Neural progenitor cell (in vitro differentiated cells): Measurements from ENCODE around the gene ROR2. TPM values are rescaled to one million over a fixed set of nuclear protein-coding genes. Genes with fewer than 3 reads are reported as not detected.

Source experiments
- DNase-seq: peaks from one replicate; pipeline ENCODE4 v3.0.0-alpha.2; 2016; ENCODE audit warnings: low spot score
- H2AFZ ChIP-seq: fragments of 200-600 bp; sonication (generic); replicated peaks from 2 replicates; pipeline ENCODE4 v1.6.1; 2016; ENCODE audit warnings: antibody characterized with exemption
- H3F3A ChIP-seq: fragments of 200-600 bp; sonication (generic); 2 replicates; pipeline ENCODE4 v1.6.1; 2016; ENCODE audit warnings: antibody characterized with exemption, low read depth
- H3K27ac ChIP-seq: fragments of 200-600 bp; sonication (generic); 2 replicates; pipeline ENCODE4 v1.5.1; 2016; ENCODE audit warnings: mild to moderate bottlenecking
- H3K27me3 ChIP-seq: fragments of 200-600 bp; sonication (generic); 2 replicates; pipeline ENCODE4 v1.6.1; 2016; ENCODE audit warnings: mild to moderate bottlenecking, moderate library complexity
- H3K36me3 ChIP-seq: fragments of 200-600 bp; sonication (generic); 2 replicates; pipeline ENCODE4 v1.5.1; 2016
- H3K4me1 ChIP-seq: fragments of 200-600 bp; sonication (generic); 2 replicates; pipeline ENCODE4 v1.6.1; 2016; ENCODE audit warnings: mixed run types
- H3K4me2 ChIP-seq: fragments of 200-600 bp; sonication (generic); 2 replicates; pipeline ENCODE4 v1.6.1; 2016
- H3K4me3 ChIP-seq: fragments of 200-600 bp; sonication (generic); 2 replicates; pipeline ENCODE4 v1.5.1; 2016
- H3K79me2 ChIP-seq: fragments of 200-600 bp; sonication (generic); 2 replicates; pipeline ENCODE4 v1.6.1; 2016; ENCODE audit warnings: low read depth
- H3K9ac ChIP-seq: fragments of 200-600 bp; sonication (generic); 2 replicates; pipeline ENCODE4 v1.6.1; 2016
- H3K9me3 ChIP-seq: fragments of 200-600 bp; sonication (generic); 2 replicates; pipeline ENCODE4 v1.5.1; 2016; ENCODE audit warnings: low read depth
- H4K20me1 ChIP-seq: fragments of 200-600 bp; sonication (generic); 2 replicates; pipeline ENCODE4 v1.6.1; 2016; ENCODE audit warnings: low read depth
- H3K27ac Mint-ChIP-seq: 3 replicates; pipeline ENCODE4 v1.8.0; 2021; ENCODE audit warnings: mixed read lengths
- H3K27me3 Mint-ChIP-seq: 2 replicates; pipeline ENCODE4 v1.8.0; 2022; ENCODE audit warnings: low read depth, mild to moderate bottlenecking, inconsistent platforms, moderate library complexity, mixed read lengths; ENCODE audit not compliant: insufficient read depth
- H3K36me3 Mint-ChIP-seq: 3 replicates; pipeline ENCODE4 v1.8.0; 2021; ENCODE audit warnings: mixed read lengths
- H3K4me1 Mint-ChIP-seq: 3 replicates; pipeline ENCODE4 v1.8.0; 2021; ENCODE audit warnings: mixed read lengths
- H3K4me3 Mint-ChIP-seq: 3 replicates; pipeline ENCODE4 v1.8.0; 2021; ENCODE audit warnings: mild to moderate bottlenecking, moderate library complexity, mixed read lengths
- H3K9me3 Mint-ChIP-seq: 3 replicates; pipeline ENCODE4 v1.8.0; 2020; ENCODE audit warnings: mixed read lengths
- EZH2 ChIP-seq: fragments of 200-600 bp; sonication (generic); IDR thresholded peaks from 2 replicates; pipeline ENCODE4 v1.6.1; 2017; ENCODE audit warnings: antibody characterized with exemption, mild to moderate bottlenecking, moderate library complexity
- EZH2phosphoT487 ChIP-seq: fragments of 200-600 bp; sonication (generic); IDR thresholded peaks from 2 replicates; pipeline ENCODE4 v1.6.1; 2017; ENCODE audit warnings: antibody characterized with exemption
- total RNA-seq: library from RNA; depleted of rRNA; stranded (reverse); fragments of >200 nt; gene quantifications from 2 replicates; pipeline ENCODE4 v1.2.3, GENCODE V29; 2015; ENCODE audit warnings: low replicate concordance
- TF ChIP-seq, protein P1 (sequence below): fragments of 200-600 bp; sonication (generic); IDR thresholded peaks from 2 replicates; pipeline ENCODE4 v1.5.1; 2017; ENCODE audit warnings: antibody characterized with exemption, mild to moderate bottlenecking

The ROR2 gene
- total RNA-seq, 1 donor from 2014 or later, result 20.1 TPM

- Histone ChIP-seq H3K36me3 (no peaks in the 10 kb centered on the region), H2AFZ (peak overlapping the region; percentile 95), H3K27me3 (peaks cover 23% of the 10 kb centered on the region), H4K20me1 (no peaks in the 10 kb centered on the region), H3K4me2 (no peak overlapping the region), H3K4me3 (no peak overlapping the region), H3K9ac (no peak overlapping the region), H3K4me1 (no peaks in the 10 kb centered on the region), H3K27ac (no peak overlapping the region), H3K79me2 (peaks cover under 1% of the 10 kb centered on the region), H3F3A (no peaks in the 10 kb centered on the region), H3K9me3 (no peaks in the 10 kb centered on the region)
- Mint-ChIP-seq H3K4me3 (peak overlapping the region; percentile 63), H3K27ac (no peak overlapping the region), H3K27me3 (peaks cover 4% of the 10 kb centered on the region), H3K36me3 (no peaks in the 10 kb centered on the region), H3K9me3 (no peaks in the 10 kb centered on the region), H3K4me1 (peaks cover 12% of the 10 kb centered on the region)
- TF ChIP-seq EZH2 (no peak), EZH2phosphoT487 (no peak)
- TF ChIP-seq, protein P1, sequence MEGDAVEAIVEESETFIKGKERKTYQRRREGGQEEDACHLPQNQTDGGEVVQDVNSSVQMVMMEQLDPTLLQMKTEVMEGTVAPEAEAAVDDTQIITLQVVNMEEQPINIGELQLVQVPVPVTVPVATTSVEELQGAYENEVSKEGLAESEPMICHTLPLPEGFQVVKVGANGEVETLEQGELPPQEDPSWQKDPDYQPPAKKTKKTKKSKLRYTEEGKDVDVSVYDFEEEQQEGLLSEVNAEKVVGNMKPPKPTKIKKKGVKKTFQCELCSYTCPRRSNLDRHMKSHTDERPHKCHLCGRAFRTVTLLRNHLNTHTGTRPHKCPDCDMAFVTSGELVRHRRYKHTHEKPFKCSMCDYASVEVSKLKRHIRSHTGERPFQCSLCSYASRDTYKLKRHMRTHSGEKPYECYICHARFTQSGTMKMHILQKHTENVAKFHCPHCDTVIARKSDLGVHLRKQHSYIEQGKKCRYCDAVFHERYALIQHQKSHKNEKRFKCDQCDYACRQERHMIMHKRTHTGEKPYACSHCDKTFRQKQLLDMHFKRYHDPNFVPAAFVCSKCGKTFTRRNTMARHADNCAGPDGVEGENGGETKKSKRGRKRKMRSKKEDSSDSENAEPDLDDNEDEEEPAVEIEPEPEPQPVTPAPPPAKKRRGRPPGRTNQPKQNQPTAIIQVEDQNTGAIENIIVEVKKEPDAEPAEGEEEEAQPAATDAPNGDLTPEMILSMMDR, result peak; percentile 87
- peak; percentile 83 for DNase-seq
These were observed 4.9 kb upstream of the ROR2 start for GRCh38 chr9:91954841-91955471.

- H3K27ac Mint-ChIP-seq, result no peak overlapping the region
These were observed 3.7 kb upstream of the ROR2 start for GRCh38 chr9:91953718-91954117.

DNA sequence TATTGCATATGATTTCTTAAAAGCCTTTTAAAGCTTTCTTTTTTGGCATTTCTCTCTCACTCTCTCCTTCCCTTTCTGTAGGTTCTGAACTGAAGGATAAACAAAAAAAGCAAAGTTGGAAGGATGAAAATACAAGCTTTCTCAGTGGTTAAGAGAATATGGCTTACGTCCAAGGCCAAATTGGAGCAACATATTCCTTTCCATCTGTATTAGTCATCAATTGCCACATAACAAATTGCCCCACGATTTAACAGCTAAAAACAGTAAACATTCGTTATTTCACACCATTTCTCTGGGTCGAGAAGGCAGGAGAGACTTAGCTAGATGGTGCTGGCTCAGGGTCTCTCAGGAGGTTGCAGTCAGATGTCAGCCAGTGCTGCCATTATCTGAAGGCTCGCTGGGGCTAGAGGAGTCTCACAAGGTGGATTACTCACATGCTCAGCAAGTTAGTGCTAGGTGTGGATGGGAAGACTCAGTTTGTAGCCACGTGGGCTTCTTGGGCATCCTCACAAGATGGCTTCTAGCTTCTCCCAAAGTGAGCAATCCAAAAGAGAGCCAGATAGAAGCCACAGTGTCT is 2.0 kb upstream of the ROR2 start:
- H3K36me3 ChIP-seq, result no peaks in the 10 kb centered on the region
- H3K4me2 ChIP-seq, result no peak overlapping the region
- H3K4me1 ChIP-seq, result peaks cover 10% of the 10 kb centered on the region
- Mint-ChIP-seq H3K9me3 (no peaks in the 10 kb centered on the region), H3K4me1 (peaks cover 20% of the 10 kb centered on the region), H3K27me3 (peaks cover 3% of the 10 kb centered on the region), H3K36me3 (no peaks in the 10 kb centered on the region), H3K4me3 (no peak overlapping the region), H3K27ac (no peak overlapping the region)
- H3K79me2 ChIP-seq, result peaks cover 29% of the 10 kb centered on the region
- no peak overlapping the region for H3K9ac ChIP-seq
- H3K4me3 ChIP-seq, result no peak overlapping the region
- no peak for DNase-seq
- H3K9me3 ChIP-seq, result no peaks in the 10 kb centered on the region
- H4K20me1 ChIP-seq, result peaks cover 16% of the 10 kb centered on the region
- TF ChIP-seq EZH2phosphoT487, result no peak
- no peak for TF ChIP-seq EZH2
- TF ChIP-seq, protein P1, result no peak
- H3F3A ChIP-seq, result peaks cover 18% of the 10 kb centered on the region
- no peak overlapping the region for H3K27ac ChIP-seq
- H2AFZ ChIP-seq, result no peak overlapping the region
- peaks cover 23% of the 10 kb centered on the region for H3K27me3 ChIP-seq

More at GRCh38 chr9:91953718-91954117, 3.7 kb upstream of the ROR2 start:
- Histone ChIP-seq H3K9ac (no peak overlapping the region), H3F3A (peaks cover 5% of the 10 kb centered on the region), H3K27ac (no peak overlapping the region), H4K20me1 (no peaks in the 10 kb centered on the region), H3K4me2 (no peak overlapping the region), H2AFZ (no peak overlapping the region), H3K36me3 (no peaks in the 10 kb centered on the region), H3K79me2 (peaks cover 12% of the 10 kb centered on the region), H3K4me1 (no peaks in the 10 kb centered on the region), H3K27me3 (peaks cover 23% of the 10 kb centered on the region), H3K9me3 (no peaks in the 10 kb centered on the region), H3K4me3 (no peak overlapping the region)
- H3K4me3 Mint-ChIP-seq, result no peak overlapping the region
- peaks cover 12% of the 10 kb centered on the region for H3K4me1 Mint-ChIP-seq
- no peaks in the 10 kb centered on the region for H3K36me3 Mint-ChIP-seq
- DNase-seq, result no peak
- H3K27me3 Mint-ChIP-seq, result peaks cover 3% of the 10 kb centered on the region
- TF ChIP-seq, protein P1, result no peak
- no peak for TF ChIP-seq EZH2phosphoT487
- TF ChIP-seq EZH2, result no peak
- no peaks in the 10 kb centered on the region for H3K9me3 Mint-ChIP-seq
